ENCODE measurements around the gene SKIL.

The SKIL gene

DNA sequence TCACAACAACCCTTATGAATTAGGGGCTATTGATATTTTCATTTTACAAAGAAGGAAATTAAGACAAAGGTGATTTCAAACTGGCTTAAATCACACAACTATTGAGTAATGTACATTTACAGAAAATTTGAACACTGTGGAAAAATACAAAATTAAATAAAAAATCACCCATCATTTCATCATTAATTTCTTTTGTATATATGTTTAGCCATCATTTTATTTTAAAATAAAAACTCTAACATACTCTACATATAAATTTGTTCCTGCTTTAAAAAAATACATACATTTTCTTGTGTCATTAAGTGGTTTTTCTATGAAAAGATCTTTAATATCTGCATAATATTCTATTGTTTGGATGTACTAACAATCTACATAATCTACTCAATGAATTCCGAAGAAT lies 81.3 kb downstream of the SKIL start:
- no peak for DNase-seq

DNA sequence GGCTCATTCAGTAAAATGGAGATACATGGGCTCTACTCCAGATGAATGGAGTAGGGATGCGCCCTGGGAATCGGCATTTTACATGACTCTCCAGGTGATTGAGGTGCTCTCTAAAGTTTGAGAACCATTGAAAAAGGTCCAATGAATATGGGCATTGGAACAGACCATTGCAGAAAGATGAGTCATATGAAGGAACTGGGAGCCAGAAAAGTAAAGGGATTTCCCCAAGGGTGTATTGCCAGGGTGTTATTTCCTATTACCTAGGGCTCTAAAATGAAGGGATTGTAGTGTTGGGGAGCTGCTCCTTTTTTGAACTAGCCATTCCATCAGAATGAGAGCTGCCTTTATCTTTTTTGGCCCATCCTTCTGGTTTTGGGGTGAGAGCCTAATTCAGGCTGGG lies 82.8 kb downstream of the SKIL start:
- peak; percentile 64 for DNase-seq

DNA sequence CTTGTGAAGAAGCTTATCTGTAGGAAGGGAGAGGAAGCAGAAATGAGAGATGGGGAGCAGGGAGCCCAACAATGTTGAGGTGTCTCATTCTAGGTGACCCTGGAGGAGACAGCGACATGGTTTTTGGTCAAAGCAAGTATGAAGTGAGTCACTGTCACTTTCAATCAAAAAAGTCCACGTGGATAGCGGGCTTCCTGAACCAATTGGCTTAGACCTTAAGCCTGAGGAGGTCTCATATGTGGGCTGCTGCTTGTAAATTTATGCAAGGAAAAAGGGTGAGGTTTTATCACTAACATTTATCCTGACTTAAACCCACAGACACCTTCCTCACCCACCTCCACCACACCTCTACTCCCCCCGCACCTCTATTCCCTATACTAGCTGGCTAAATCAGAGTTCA lies 83.9 kb downstream of the SKIL start:
- DNase-seq, result no peak

DNA sequence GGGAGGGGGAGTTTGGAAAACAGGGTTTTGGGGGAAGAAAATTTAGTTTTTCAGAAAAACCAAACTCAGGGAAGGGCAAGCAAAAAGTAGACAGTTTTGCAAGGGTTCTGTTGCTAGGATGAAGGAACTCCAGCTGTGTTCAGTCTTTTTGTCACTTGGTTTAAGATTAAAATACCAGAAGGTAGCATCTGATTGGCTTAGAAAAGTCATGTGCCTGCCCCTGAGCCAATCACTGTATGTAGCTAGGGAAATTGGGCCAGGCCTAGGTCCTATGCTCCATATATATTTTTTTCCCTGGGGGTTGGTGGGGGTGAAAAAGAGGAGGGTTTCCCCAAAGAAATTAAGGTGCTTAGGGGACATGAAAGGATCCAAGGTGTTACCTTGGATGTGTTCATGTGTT lies 85.4 kb downstream of the SKIL start:
- DNase-seq, result no peak

DNA sequence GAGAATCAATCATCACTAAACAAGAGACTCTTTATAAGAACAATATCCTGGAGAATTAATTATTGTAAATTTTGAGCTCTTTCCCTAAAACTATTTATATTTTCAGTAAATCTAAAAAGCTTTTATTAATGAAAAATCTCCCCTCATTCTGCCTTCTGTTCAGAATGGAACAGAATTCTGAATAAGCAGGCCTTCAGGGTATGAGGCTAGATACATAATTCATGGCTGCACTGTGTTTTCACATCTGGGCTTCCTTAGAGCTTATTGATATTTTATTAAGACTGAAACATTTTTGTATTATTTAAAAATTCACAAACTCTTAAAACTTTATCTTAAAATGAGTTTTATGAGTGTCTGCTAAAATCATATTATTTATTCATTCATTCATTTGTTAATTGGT lies 85.9 kb downstream of the SKIL start:
- DNase-seq, result no peak
